ENCODE results near the gene PCBP3. TPM values are rescaled to one million over a fixed set of nuclear protein-coding genes. Genes with fewer than 3 reads are reported as not detected.

PCBP3 gene
- total and polyA plus RNA-seq, 2 of the 8 experiments (the other 6 are each of a cell fraction or from before 2014, with no cell fraction given), result 3.5 to 6.3 TPM

DNA sequence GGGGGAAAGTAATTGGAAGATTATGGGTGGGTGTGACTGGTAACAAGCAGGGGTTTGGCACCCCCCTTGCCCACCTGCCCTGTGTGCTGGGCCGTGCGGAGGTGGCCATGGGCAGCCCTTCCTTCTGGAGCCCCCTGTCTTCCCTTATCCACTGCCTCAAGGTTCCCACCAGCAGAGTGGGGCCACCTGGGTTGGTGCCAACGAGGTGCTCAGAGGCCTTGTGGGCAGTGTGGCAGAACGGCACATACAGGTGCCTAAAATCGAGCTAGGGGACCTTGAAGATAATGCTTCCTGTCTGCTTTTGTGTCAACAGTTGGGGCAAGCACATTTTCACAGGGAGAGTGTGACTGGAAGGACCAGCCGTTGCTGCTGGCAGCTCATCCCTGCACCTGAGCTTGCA lies 161.8 kb downstream of the PCBP3 start:
- Histone ChIP-seq H4K8ac (ENCODE audit: extremely low read depth, insufficient read depth, low read length) (no peak overlapping the region), H2BK15ac (ENCODE audit: low read length) (no peak overlapping the region), H3K79me1 (ENCODE audit: low read depth, low read length) (no peaks in the 10 kb centered on the region), H3K18ac (ENCODE audit: extremely low read depth, low read length) (no peak overlapping the region), H3K4me1 (replicated peaks in 1 of 4; ENCODE audit: control insufficient read depth in 3 of 4, insufficient read depth in 4 of 4, low read length in 3 of 4) (no peaks in the 10 kb centered on the region; a peak in 2 of 7 replicates), H4K5ac (ENCODE audit: insufficient read length, low read depth, low read length) (no peak overlapping the region), H3K9me3 (ENCODE audit: insufficient read depth in 2 of 2, low read depth in 1 of 2, low read length in 1 of 2) (no peaks in the 10 kb centered on the region), H2AFZ (ENCODE audit: low read length) (no peak overlapping the region), H2BK120ac (replicated peaks; ENCODE audit: low read depth, low read length) (no peak overlapping the region), H3K4me2 (ENCODE audit: insufficient read depth in 1 of 2, low read depth in 2 of 2, low read length in 2 of 2) (no peak overlapping the region), H3K79me2 (ENCODE audit: control insufficient read depth in 1 of 2, insufficient read depth in 2 of 2, low read length in 2 of 2) (no peaks in the 10 kb centered on the region), H3K9ac (replicated peaks in 1 of 4; ENCODE audit: extremely low read depth in 1 of 4, low read depth in 3 of 4, low read length in 3 of 4) (no peak overlapping the region), H3K4ac (replicated peaks; ENCODE audit: insufficient read length, low read depth, low read length) (no peak overlapping the region), H3K23ac (ENCODE audit: insufficient read length) (no peak overlapping the region), H2BK20ac (ENCODE audit: low read length) (no peak overlapping the region), H3K27ac (ENCODE audit: low read depth, low read length) (no peak overlapping the region), H2AK5ac (ENCODE audit: low read depth, low read length) (no peak overlapping the region), H3K56ac (replicated peaks; ENCODE audit: insufficient read length, low read depth, low read length) (no peak overlapping the region), H3K23me2 (ENCODE audit: low read depth, low read length) (no peaks in the 10 kb centered on the region), H2BK12ac (ENCODE audit: low read depth, low read length) (no peak overlapping the region), H2BK5ac (ENCODE audit: low read depth, low read length) (no peak overlapping the region), H4K91ac (replicated peaks; ENCODE audit: insufficient read length, low read length) (no peak overlapping the region), H3K4me3 (ENCODE audit: extremely low read depth in 1 of 4, insufficient read depth in 2 of 4, low read depth in 3 of 4, low read length in 4 of 4) (no peak overlapping the region), H4K20me1 (replicated peaks in 1 of 2; ENCODE audit: control insufficient read depth in 1 of 2, insufficient read depth in 2 of 2, low read length in 2 of 2) (peaks cover 0 to 3% of the 10 kb centered on the region in 2 experiments), H3K14ac (ENCODE audit: insufficient read length) (no peak overlapping the region), H3K27me3 (replicated peaks in 1 of 4; ENCODE audit: control insufficient read depth in 3 of 4, extremely low read depth in 1 of 4, insufficient read depth in 3 of 4, low read length in 3 of 4) (no peaks in the 10 kb centered on the region), H3K36me3 (ENCODE audit: control insufficient read depth in 2 of 4, insufficient read depth in 4 of 4, low read length in 3 of 4) (no peaks in the 10 kb centered on the region)
- 89% methylated on average over 6 of the region's 6 CpGs; no CpG with 5 or more reads in 1 of the 2 experiments for WGBS, 2 experiments (ENCODE audit: extremely low coverage in 1 of 2, insufficient coverage in 1 of 2, insufficient read length in 1 of 2, insufficient replicate concordance in 2 of 2, low coverage in 1 of 2, low lambda C conversion rate in 2 of 2, missing lambda C conversion rate in 1 of 2)
- TF ChIP-seq, protein P1, sequence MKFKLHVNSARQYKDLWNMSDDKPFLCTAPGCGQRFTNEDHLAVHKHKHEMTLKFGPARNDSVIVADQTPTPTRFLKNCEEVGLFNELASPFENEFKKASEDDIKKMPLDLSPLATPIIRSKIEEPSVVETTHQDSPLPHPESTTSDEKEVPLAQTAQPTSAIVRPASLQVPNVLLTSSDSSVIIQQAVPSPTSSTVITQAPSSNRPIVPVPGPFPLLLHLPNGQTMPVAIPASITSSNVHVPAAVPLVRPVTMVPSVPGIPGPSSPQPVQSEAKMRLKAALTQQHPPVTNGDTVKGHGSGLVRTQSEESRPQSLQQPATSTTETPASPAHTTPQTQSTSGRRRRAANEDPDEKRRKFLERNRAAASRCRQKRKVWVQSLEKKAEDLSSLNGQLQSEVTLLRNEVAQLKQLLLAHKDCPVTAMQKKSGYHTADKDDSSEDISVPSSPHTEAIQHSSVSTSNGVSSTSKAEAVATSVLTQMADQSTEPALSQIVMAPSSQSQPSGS (IDR thresholded peaks at IDR 0.05; ENCODE audit: low read length), result no peak
- TF ChIP-seq SIN3A (conservative IDR thresholded peaks at IDR 0.05 in 1 of 2, IDR thresholded peaks at IDR 0.05 in 1 of 2; ENCODE audit: low read depth in 1 of 2, low read length in 2 of 2) (no peak), ZNF274 (IDR thresholded peaks at IDR 0.05; ENCODE audit: borderline replicate concordance, extremely low read depth, low read length) (no peak), GTF2F1 (IDR thresholded peaks at IDR 0.05; ENCODE audit: borderline replicate concordance, low read depth, low read length) (no peak), TCF12 (IDR thresholded peaks at IDR 0.05; ENCODE audit: low read depth, low read length) (no peak), KDM5A (IDR thresholded peaks at IDR 0.05; ENCODE audit: low read length) (no peak), YY1 (IDR thresholded peaks at IDR 0.05; ENCODE audit: low read depth, low read length) (no peak), FOSL1 (IDR thresholded peaks at IDR 0.05; ENCODE audit: insufficient read depth, low read depth, low read length) (no peak)
- ChIA-PET POLR2A (ENCODE audit: partially characterized antibody) (no interaction called here), CTCF (ENCODE audit: partially characterized antibody) (interaction anchor here (0.7 to 1.0 kb wide), 2 partner anchors 15 to 157 kb away, joined by 3 read pairs; no protein-coding TSS in a partner anchor)
- FAIRE-seq, result no peak
- DNase-seq (ENCODE audit: low read depth in 1 of 2, low spot score in 2 of 2), result no peak
